SU-DHL-6 (cell line): ENCODE results near the gene ABHD8.

Source experiments
- H2AFZ ChIP-seq: fragments of 200-600 bp; sonication (generic); 2 replicates; pipeline ENCODE4 v1.6.1; 2014; ENCODE audit warnings: low read depth, mild to moderate bottlenecking, moderate library complexity, mixed read lengths, antibody characterized with exemption, low read length; ENCODE audit not compliant: severe bottlenecking
- H3F3A ChIP-seq: fragments of 200-600 bp; shearing (Covaris generic); 2 replicates; pipeline ENCODE4 v1.6.0; 2016; ENCODE audit warnings: antibody characterized with exemption, mild to moderate bottlenecking; ENCODE audit not compliant: insufficient read depth
- H3K27ac ChIP-seq: fragments of 200-600 bp; sonication (generic); 2 replicates; pipeline ENCODE4 v1.5.1; 2016; ENCODE audit warnings: low read depth, mild to moderate bottlenecking, low read length, moderate library complexity, mixed read lengths
- H3K27me3 ChIP-seq: fragments of 200-600 bp; sonication (generic), shearing (Covaris generic); 2 replicates; pipeline ENCODE4 v1.6.0; 2014; ENCODE audit warnings: mild to moderate bottlenecking, low read length
- H3K36me3 ChIP-seq: fragments of 200-600 bp; sonication (generic); 2 replicates; pipeline ENCODE4 v1.6.1; 2014; ENCODE audit warnings: mild to moderate bottlenecking, low read length, mixed read lengths
- H3K4me2 ChIP-seq: fragments of 300-600, 200-600 bp; shearing (Covaris generic), sonication (generic); 2 replicates; pipeline ENCODE4 v1.6.0; 2014; ENCODE audit warnings: low read length, low read depth, mild to moderate bottlenecking; ENCODE audit not compliant: poor library complexity, severe bottlenecking
- H3K4me3 ChIP-seq: fragments of 200-600 bp; sonication (generic); 2 replicates; pipeline ENCODE4 v1.5.1; 2014; ENCODE audit warnings: antibody characterized with exemption, low read length, mild to moderate bottlenecking, mixed read lengths; ENCODE audit not compliant: insufficient read depth, poor library complexity, severe bottlenecking
- H3K79me2 ChIP-seq: fragments of 200-600 bp; sonication (generic); 2 replicates; pipeline ENCODE4 v1.6.1; 2014; ENCODE audit warnings: mild to moderate bottlenecking, low read length, moderate library complexity; ENCODE audit not compliant: insufficient read depth
- H3K9ac ChIP-seq: fragments of 200-600 bp; sonication (generic); 2 replicates; pipeline ENCODE4 v1.7.0; 2014; ENCODE audit warnings: mild to moderate bottlenecking, low read length
- H3K9me2 ChIP-seq: fragments of 200-600 bp; sonication (generic); replicated peaks from 2 replicates; pipeline ENCODE4 v1.6.1; 2014; ENCODE audit warnings: low read length; ENCODE audit not compliant: insufficient read depth
- H3K9me3 ChIP-seq: fragments of 200-600 bp; sonication (generic); 2 replicates; pipeline ENCODE4 v1.6.1; 2014; ENCODE audit warnings: low read length, mixed read lengths; ENCODE audit not compliant: insufficient read depth
- H4K20me1 ChIP-seq: fragments of 200-600 bp; sonication (generic); 2 replicates; pipeline ENCODE4 v1.6.1; 2014; ENCODE audit warnings: low read depth, mild to moderate bottlenecking, antibody characterized with exemption, low read length, moderate library complexity, mixed read lengths
- CTCF ChIP-seq: fragments of 200-600 bp; sonication (generic); IDR thresholded peaks from one replicate; pipeline ENCODE4 v1.5.1; 2017; ENCODE audit warnings: antibody characterized with exemption, mild to moderate bottlenecking, low read length, moderate library complexity; ENCODE audit not compliant: insufficient read depth, poor library complexity, severe bottlenecking
- EZH2phosphoT487 ChIP-seq: fragments of 200-600 bp; sonication (generic), shearing (Covaris generic); conservative IDR thresholded peaks from 2 replicates; pipeline ENCODE4 v1.6.1; 2018; ENCODE audit warnings: mild to moderate bottlenecking, antibody characterized with exemption, low read length, moderate library complexity, mixed read lengths

ABHD8 gene

GRCh38 chr19:17325881-17326594 is 22.8 kb upstream of the ABHD8 start:
- TF ChIP-seq EZH2phosphoT487 = no peak
- no peak for TF ChIP-seq CTCF
- Histone ChIP-seq H3K9ac (no peak overlapping the region), H2AFZ (no peak overlapping the region), H3K9me3 (no peaks in the 10 kb centered on the region), H3K27ac (no peak overlapping the region), H3K9me2 (no peaks in the 10 kb centered on the region), H4K20me1 (no peaks in the 10 kb centered on the region), H3K36me3 (no peaks in the 10 kb centered on the region), H3K27me3 (no peaks in the 10 kb centered on the region), H3K4me2 (no peak overlapping the region), H3K79me2 (no peaks in the 10 kb centered on the region), H3K4me3 (no peak overlapping the region), H3F3A (peaks cover 3% of the 10 kb centered on the region; the same call in 1 of the 2 replicates)

DNA sequence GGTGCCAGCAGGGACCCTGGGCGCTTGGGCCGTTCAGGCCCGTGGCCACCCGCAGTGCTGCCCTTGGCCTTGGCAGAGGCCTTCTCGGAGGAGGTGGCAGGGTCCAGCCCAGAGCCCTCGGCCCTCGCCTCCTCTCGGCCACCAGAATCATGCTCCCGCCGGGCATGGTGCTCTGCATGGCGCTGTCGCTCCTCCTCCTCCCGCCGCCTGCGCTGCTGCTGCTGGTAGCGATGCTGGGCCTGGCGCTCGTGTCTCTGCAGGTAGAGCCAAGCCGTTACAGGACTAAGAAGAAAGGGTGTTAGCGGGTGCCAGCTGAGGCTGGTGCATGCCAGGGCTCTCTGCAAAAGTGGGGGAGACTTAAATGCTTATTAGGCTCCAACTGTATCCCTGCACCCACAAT is 21.9 kb upstream of the ABHD8 start:
- peaks cover 3% of the 10 kb centered on the region; the same call in 1 of the 2 replicates for H3F3A ChIP-seq
- no peaks in the 10 kb centered on the region for H3K27me3 ChIP-seq
- H3K9me3 ChIP-seq = no peaks in the 10 kb centered on the region
- H3K9me2 ChIP-seq = no peaks in the 10 kb centered on the region
- no peak overlapping the region for H3K4me3 ChIP-seq
- no peak overlapping the region for H3K27ac ChIP-seq
- TF ChIP-seq CTCF = no peak
- no peak for TF ChIP-seq EZH2phosphoT487
- H2AFZ ChIP-seq = no peak overlapping the region
- no peak overlapping the region for H3K4me2 ChIP-seq
- no peaks in the 10 kb centered on the region for H3K36me3 ChIP-seq
- no peaks in the 10 kb centered on the region for H4K20me1 ChIP-seq
- H3K79me2 ChIP-seq = no peaks in the 10 kb centered on the region
- no peak overlapping the region for H3K9ac ChIP-seq

GRCh38 chr19:17324357-17325114 is 21.3 kb upstream of the ABHD8 start:
- no peak for TF ChIP-seq EZH2phosphoT487
- no peak for TF ChIP-seq CTCF
- no peaks in the 10 kb centered on the region for H3K79me2 ChIP-seq
- H3K36me3 ChIP-seq = no peaks in the 10 kb centered on the region
- H3K9me2 ChIP-seq = no peaks in the 10 kb centered on the region
- H3K27ac ChIP-seq = no peak overlapping the region
- no peaks in the 10 kb centered on the region for H3K27me3 ChIP-seq
- no peaks in the 10 kb centered on the region for H4K20me1 ChIP-seq
- no peak overlapping the region for H3K9ac ChIP-seq
- H3K4me3 ChIP-seq = no peak overlapping the region
- no peak overlapping the region for H2AFZ ChIP-seq
- no peaks in the 10 kb centered on the region for H3K9me3 ChIP-seq
- H3F3A ChIP-seq = peaks cover 3% of the 10 kb centered on the region; the same call in 1 of the 2 replicates
- H3K4me2 ChIP-seq = no peak overlapping the region
